Activated naive CD8-positive, alpha-beta T cell treated with anti-CD3 and anti-CD28 coated beads, Interleukin-2, amount 50 U/mL, for 24 hours (primary cell): Measurements from ENCODE around the gene ANKFY1.

Experiments used
- ATAC-seq: fragments of 150-1000 bp; cut with Tn5 transposase; one replicate; pipeline ENCODE4 v1.10.0; 2021
- DNase-seq: peaks from one replicate; pipeline ENCODE4 v3.0.0; 2021
- H3K27ac Mint-ChIP-seq: one replicate; pipeline ENCODE4 v1.8.0; 2021; ENCODE audit warnings: mild to moderate bottlenecking, mixed read lengths
- H3K27me3 Mint-ChIP-seq: one replicate; pipeline ENCODE4 v1.8.0; 2021; ENCODE audit warnings: mixed read lengths
- H3K36me3 Mint-ChIP-seq: one replicate; pipeline ENCODE4 v1.8.0; 2021; ENCODE audit warnings: low read depth, mixed read lengths
- H3K4me1 Mint-ChIP-seq: one replicate; pipeline ENCODE4 v1.8.0; 2021; ENCODE audit warnings: mixed read lengths
- H3K4me3 Mint-ChIP-seq: one replicate; pipeline ENCODE4 v1.8.0; 2021; ENCODE audit warnings: mild to moderate bottlenecking, moderate library complexity, mixed read lengths
- H3K9me3 Mint-ChIP-seq: one replicate; pipeline ENCODE4 v1.8.0; 2021; ENCODE audit warnings: mixed read lengths

ANKFY1 gene

DNA sequence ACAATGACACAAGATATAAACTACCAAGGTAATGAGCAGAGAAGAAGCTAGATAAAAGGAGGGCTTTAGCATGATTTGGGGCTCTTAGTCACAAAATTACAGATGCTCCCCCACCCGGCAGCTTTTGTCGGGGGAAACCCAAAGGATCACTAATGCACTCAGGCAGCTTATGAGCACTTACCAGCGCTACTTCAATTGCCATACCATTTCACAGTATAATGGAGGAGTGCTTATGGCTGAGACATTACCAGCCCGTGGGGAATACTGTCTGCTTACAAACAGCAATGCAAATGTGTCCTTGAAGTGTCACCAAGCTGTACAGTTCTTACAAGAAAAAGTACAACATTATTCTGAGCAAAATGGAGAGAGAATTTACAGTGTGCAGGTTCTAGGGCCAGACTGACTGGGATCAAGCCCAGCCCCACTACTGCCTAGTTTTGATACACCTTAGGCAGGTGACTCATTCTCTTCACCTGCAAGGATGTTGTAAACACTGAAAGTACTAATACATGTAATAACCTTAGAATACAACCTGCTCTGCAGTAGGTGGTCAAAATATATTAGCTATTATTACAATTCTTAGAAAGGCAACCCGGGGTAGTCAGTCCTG, 16.3 kb downstream of the ANKFY1 start:
- ATAC-seq (no peak), DNase-seq (no peak)
- Mint-ChIP-seq H3K4me1 (peaks cover 35% of the 10 kb centered on the region), H3K9me3 (no peaks in the 10 kb centered on the region), H3K27me3 (no peaks in the 10 kb centered on the region), H3K36me3 (peaks cover 9% of the 10 kb centered on the region), H3K4me3 (no peak overlapping the region), H3K27ac (no peak overlapping the region)

DNA sequence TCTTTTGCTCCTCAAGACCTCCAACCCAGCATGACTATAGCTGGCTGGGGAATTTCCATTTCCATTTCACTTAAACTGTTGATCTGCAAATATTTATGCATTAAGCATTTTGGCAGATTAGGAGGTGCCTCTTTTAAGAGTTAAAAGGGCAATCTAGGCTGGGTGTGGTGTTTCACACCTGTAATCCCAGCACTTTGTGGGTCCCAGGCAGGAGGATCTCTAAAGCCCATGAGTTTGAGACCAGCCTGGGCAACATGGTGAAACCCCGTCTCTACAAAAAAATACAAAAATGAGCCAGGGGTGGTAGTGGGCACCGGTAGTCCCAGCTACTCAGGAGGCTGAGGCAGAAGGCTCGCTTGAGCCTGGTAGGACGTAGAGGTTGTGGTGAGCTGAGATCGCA, 17.1 kb downstream of the ANKFY1 start:
- Mint-ChIP-seq H3K4me3 (no peak overlapping the region), H3K27ac (no peak overlapping the region), H3K36me3 (peaks cover 14% of the 10 kb centered on the region), H3K27me3 (no peaks in the 10 kb centered on the region), H3K4me1 (peaks cover 32% of the 10 kb centered on the region), H3K9me3 (no peaks in the 10 kb centered on the region)
- no peak for DNase-seq
- ATAC-seq: no peak

DNA sequence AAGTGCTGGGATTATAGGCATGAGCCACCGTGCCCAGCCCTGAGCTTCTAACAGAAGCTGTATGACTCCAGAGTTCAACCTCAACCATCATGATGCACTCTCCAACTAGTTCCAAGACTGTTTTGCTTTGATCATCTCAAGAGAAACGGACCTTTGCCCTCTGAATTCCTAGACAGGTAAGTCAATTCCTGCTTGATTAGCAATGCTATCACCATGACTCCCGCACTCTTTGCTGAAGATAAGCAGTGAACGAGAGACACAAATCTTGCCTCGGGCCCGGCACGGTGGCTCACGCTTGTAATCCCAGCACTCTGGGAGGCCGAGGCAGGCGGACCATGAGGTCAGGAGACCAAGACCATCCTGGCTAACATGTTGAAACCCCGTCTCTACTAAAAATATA, 22.2 kb downstream of the ANKFY1 start:
- Mint-ChIP-seq H3K27me3 (no peaks in the 10 kb centered on the region), H3K9me3 (no peaks in the 10 kb centered on the region), H3K4me1 (peaks cover 4% of the 10 kb centered on the region), H3K27ac (no peak overlapping the region), H3K36me3 (peaks cover 15% of the 10 kb centered on the region), H3K4me3 (no peak overlapping the region)
- ATAC-seq: no peak
- no peak for DNase-seq

DNA sequence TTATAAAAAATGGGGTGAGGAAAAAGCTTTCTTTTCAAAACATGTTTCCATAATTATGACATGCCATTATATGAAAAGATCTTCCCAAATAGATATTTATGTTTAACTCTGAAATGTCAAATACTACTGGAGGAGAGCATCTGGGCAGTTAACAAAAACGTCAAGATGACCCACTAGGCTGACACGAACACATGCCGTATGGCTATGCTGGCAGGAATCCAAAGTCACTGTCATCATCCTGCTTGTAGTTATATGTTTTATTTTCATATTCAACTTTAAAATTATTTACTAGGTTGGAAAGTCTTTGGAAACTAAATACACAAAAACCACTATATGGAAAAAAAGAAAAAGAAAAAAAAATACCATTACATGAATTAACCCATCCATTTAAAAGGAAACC, 27.3 kb downstream of the ANKFY1 start:
- ATAC-seq (no peak), DNase-seq (no peak)
- Mint-ChIP-seq H3K4me1 (peaks cover 17% of the 10 kb centered on the region), H3K27me3 (no peaks in the 10 kb centered on the region), H3K36me3 (peaks cover 35% of the 10 kb centered on the region), H3K27ac (no peak overlapping the region), H3K4me3 (no peak overlapping the region), H3K9me3 (no peaks in the 10 kb centered on the region)

DNA sequence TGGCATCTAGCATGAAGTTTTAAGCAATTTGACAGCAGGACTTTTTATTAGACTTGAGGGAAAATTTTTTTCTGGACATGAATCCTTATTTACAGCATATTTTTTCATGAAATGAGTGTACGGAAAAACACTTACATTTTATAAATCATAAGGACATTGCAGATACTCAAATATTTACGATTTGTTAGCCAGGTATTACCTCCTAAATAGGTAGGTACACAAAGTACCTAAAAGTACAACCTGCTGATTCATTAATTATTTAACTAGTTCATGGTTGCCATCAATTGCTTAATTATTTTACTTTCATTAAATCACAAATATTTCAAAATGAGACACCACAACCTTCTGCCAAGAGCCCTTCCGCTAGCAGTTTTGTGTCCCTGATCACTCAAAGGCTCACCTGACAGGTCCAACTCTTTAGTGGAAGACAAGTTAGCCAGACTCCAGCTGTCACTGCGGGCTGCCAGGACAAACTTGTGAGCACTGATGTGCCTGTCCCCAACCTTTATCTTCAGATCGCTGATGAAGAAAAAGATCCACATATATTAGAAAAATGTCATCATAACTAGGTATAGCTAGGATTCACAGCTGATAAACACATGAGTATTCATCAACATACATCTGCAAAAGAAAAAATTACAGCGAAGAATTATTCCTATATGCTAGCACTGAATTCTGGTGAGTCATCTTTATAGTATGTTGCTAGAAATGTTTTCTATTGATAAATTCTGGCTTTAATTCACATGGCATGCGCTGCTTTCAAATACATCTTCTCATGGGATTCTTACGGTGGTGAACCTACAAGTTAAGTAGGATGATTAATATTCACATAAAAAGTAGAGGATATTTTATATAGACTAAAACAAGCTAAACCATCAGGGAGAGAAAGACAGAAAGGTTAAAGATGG, 28.2 kb downstream of the ANKFY1 start:
- Mint-ChIP-seq H3K4me3 (no peak overlapping the region), H3K4me1 (peaks cover 17% of the 10 kb centered on the region), H3K27me3 (no peaks in the 10 kb centered on the region), H3K27ac (no peak overlapping the region), H3K36me3 (peaks cover 35% of the 10 kb centered on the region), H3K9me3 (no peaks in the 10 kb centered on the region)
- no peak for ATAC-seq
- DNase-seq: no peak

DNA sequence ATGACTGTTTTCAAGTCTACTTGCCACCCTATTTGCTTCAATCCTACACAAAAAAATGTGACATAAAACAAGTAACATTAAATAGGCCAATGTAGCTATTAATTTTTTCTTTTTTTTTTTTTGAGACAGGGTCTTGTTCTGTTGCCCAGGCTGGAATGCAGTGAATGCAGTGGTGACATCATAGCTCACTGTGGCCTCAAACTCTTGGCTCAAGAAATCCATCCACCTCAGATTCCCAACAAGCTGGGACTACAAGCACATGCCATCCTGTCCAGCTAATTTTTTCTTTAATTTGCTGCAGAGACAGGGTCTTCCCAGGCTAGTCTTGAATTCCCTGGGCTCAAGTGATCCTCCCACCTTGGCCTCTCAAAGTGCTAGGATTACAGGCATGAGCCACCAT, 29.4 kb downstream of the ANKFY1 start:
- Mint-ChIP-seq H3K9me3 (no peaks in the 10 kb centered on the region), H3K4me3 (no peak overlapping the region), H3K27ac (no peak overlapping the region), H3K27me3 (no peaks in the 10 kb centered on the region), H3K4me1 (peaks cover 17% of the 10 kb centered on the region), H3K36me3 (peaks cover 33% of the 10 kb centered on the region)
- no peak for ATAC-seq
- no peak for DNase-seq

DNA sequence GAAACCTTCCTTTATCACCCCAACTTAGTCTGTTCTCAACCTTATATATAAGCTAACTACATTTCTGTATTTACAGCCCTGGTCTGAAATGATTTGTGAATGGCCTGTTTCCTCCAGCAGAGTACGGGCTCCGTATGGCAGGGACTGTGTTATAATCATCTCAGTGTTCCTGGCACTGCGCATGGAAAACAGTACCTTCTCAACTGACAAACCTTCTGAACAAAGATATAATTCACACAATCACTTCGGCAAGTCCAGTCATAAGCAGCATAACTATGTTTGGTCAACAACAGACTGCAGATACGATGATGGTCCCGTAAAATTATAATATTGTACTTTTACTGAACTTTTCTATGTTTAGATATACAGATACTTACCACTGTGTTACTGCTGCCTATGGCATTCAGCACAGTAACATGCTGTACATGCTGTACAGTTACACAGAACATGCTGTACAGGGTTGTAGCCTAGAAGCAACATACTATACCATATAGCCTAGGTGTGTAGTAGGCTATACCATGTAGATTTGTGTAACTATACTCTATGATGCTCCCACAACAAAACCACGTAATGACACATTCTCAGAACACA, 30.0 kb downstream of the ANKFY1 start:
- no peak for DNase-seq
- Mint-ChIP-seq H3K4me1 (peaks cover 17% of the 10 kb centered on the region), H3K9me3 (no peaks in the 10 kb centered on the region), H3K4me3 (no peak overlapping the region), H3K27ac (no peak overlapping the region), H3K27me3 (no peaks in the 10 kb centered on the region), H3K36me3 (peaks cover 33% of the 10 kb centered on the region)
- ATAC-seq: no peak

DNA sequence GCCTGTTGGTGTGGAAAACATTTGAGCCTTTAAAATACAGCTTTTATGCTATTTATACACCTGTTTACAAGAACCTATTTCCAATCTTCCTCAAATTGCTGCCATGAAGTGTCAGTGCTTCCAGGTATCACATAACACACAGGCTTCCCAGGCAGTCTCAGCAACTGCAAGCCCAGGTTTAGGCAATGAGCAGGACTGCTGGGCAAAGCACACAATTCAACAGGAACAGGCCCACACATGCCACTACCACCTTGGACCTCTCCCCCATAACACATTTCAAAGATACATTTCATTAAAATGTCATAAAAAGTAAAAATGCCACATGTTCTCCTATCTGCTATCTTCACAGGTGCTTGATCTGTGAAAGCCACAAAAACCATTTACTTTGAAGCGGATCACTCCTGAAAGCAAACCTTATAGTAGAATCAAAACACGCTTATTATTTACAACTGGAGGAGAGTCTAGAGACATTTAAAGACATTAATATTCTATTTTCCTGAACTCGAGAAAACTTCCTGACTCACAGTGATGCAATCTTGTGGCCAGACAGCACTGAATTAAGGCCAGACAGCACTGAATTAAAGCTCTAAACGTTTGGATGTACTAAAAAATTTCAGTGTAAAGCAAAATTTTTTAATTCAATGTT, 31.5 kb downstream of the ANKFY1 start:
- peaks cover 17% of the 10 kb centered on the region for H3K4me1 Mint-ChIP-seq
- no peak overlapping the region for H3K27ac Mint-ChIP-seq
- no peak overlapping the region for H3K4me3 Mint-ChIP-seq
- DNase-seq: no peak
- no peaks in the 10 kb centered on the region for H3K9me3 Mint-ChIP-seq
- ATAC-seq: no peak
- peaks cover 33% of the 10 kb centered on the region for H3K36me3 Mint-ChIP-seq
- H3K27me3 Mint-ChIP-seq: no peaks in the 10 kb centered on the region

DNA sequence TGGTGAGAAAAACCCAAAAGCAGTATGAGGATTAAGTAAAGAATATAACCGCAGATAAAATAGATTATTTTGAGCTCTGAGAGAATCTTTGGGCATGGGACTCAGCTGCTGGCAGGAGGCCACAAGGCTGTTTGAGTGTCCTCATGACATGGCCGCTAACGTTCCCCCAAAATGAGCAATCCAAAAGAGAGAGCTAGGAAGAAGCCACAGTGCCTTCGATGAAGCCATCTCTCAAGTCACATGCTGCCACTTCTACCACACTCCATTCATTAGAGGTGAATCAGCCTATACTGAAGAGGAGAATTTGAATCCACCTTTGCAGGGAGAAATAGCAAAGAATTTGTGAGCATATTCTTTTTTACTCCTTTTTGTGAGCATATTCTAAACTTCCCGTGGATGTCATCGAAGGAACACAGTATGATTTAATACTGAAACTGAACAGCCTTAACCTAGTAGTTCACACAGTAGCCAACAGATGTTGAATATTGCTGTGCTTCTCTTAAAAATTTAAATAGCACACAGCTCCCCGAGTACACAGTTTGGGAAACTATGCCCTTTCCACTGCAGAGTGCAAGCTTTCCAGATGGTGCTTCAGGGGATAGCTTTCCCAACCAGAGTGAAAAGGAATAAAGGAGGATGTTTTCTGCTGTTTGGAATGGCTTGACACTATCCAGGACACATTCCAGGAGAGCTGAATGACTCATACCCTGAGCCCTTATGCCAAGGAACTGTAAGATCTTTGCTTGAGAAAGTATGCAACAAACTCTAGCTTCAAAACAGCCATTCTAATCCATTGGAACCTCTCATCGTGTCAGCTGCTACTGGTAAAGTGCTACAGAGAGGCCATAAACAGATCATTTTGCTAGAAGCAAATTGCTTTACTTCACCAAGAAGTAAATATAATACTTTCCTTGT, 33.9 kb downstream of the ANKFY1 start:
- H3K4me1 Mint-ChIP-seq: peaks cover 17% of the 10 kb centered on the region
- no peak overlapping the region for H3K27ac Mint-ChIP-seq
- no peak for DNase-seq
- H3K4me3 Mint-ChIP-seq: no peak overlapping the region
- H3K27me3 Mint-ChIP-seq: no peaks in the 10 kb centered on the region
- no peak for ATAC-seq
- no peaks in the 10 kb centered on the region for H3K9me3 Mint-ChIP-seq
- H3K36me3 Mint-ChIP-seq: peaks cover 31% of the 10 kb centered on the region

DNA sequence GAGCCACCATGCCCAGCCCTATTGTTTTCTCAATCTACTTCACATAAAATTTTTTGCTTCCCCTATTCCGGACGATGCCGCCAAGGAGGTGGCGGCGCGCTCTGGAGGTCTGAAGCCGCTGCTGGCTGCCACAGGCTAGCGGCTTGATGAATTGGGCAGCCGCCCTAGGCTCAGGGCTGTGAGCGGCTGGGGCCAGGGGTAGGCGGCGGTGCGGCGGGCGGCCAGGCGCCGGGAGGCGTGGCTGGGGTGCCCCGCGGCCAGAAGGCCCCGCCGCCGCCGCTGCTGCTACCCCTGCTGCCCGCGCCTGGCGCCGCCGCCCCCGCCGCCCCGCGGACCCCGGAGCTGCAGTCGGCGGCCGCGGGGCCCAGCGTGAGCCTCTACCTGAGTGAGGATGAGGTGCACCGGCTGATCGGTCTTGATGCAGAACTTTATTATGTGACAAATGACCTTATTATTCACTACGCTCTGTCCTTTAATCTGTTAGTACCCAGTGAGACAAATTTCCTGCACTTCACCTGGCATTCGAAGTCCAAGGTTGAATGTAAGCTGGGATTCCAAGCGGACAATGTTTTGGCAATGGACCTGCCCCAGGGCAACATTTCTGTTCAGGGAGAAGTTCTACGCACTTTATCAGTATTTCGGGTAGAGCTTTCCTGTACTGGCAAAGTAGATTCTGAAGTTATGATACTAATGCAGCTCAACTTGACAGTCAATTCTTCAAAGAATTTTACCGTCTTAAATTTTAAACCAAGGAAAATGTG, 41.7 kb downstream of the ANKFY1 start:
- H3K4me3 Mint-ChIP-seq: no peak overlapping the region
- ATAC-seq (no peak), DNase-seq (no peak)
- H3K9me3 Mint-ChIP-seq: no peaks in the 10 kb centered on the region
- H3K27me3 Mint-ChIP-seq: no peaks in the 10 kb centered on the region
- H3K4me1 Mint-ChIP-seq: no peaks in the 10 kb centered on the region
- no peak overlapping the region for H3K27ac Mint-ChIP-seq
- peaks cover 20% of the 10 kb centered on the region for H3K36me3 Mint-ChIP-seq

DNA sequence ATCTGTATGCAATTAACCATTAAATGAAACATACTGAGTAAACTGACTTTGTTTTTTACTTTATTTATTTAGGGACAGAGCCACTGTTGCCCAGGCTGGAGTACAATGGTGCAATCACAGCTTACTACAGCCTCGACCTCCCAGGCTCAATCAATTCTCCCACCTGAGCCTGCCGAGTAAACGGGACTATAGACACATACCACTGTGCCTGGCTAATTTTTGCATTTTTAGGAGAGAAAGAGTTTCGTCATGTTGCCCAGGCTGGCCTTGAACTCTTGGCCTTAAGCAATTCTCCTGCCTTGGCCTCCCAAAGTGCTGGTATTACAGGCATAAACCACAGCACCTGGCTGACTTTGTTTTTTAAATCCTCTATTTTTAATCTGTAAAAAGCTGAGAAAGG, 42.6 kb downstream of the ANKFY1 start:
- no peaks in the 10 kb centered on the region for H3K27me3 Mint-ChIP-seq
- H3K36me3 Mint-ChIP-seq: peaks cover 18% of the 10 kb centered on the region
- no peaks in the 10 kb centered on the region for H3K9me3 Mint-ChIP-seq
- no peak for ATAC-seq
- H3K27ac Mint-ChIP-seq: no peak overlapping the region
- no peak overlapping the region for H3K4me3 Mint-ChIP-seq
- DNase-seq: no peak
- no peaks in the 10 kb centered on the region for H3K4me1 Mint-ChIP-seq

DNA sequence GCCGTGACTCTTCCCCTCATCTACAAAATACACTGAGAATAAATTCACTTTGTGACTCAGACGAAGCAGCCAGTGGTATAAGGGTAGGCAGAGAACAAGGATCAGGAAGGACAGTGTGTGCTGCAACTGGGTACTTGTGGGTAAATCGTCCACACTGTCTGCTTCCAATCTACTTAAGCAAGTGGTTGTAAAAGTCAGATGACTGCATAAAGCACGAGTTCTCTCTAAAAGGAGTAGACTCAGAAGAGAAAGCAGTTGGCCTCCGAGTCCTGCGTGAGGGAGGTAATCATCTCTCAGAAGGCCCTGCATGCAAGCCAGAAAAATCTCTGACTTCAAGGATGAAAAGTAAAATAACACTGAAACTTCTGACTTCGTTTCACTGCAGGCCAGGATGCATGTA, 43.1 kb downstream of the ANKFY1 start:
- no peaks in the 10 kb centered on the region for H3K9me3 Mint-ChIP-seq
- DNase-seq (no peak), ATAC-seq (no peak)
- H3K27ac Mint-ChIP-seq: no peak overlapping the region
- no peak overlapping the region for H3K4me3 Mint-ChIP-seq
- peaks cover 19% of the 10 kb centered on the region for H3K36me3 Mint-ChIP-seq
- peaks cover 2% of the 10 kb centered on the region for H3K4me1 Mint-ChIP-seq
- H3K27me3 Mint-ChIP-seq: no peaks in the 10 kb centered on the region

DNA sequence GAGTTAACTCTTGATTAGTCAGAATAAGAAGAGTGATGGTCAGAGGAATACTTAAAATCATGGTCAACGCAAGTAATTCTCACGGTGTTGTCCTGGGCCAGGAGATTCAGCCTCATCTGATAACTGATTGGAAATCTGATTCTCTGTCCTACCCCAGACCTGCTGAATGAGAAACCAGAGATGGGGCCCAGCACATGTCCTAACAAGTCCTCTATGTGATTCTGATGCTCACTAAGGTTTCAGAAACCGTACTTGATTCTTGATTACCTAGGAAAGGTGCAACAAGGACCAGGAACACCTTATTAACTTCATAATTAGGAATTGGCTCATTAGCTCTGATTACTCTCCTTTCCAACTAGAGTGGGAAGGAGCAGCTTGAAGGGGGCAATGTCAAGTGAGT, 44.5 kb downstream of the ANKFY1 start:
- ATAC-seq: no peak
- Mint-ChIP-seq H3K9me3 (no peaks in the 10 kb centered on the region), H3K27ac (no peak overlapping the region), H3K4me1 (peaks cover 7% of the 10 kb centered on the region), H3K36me3 (peaks cover 19% of the 10 kb centered on the region), H3K27me3 (no peaks in the 10 kb centered on the region), H3K4me3 (no peak overlapping the region)
- no peak for DNase-seq
